SK-N-SH (cell line): ENCODE measurements around the gene AACS. TPM values are rescaled to one million over a fixed set of nuclear protein-coding genes. Genes with fewer than 3 reads are reported as not detected.

Experiments used
- CTCF ChIA-PET: fragments of 300-600, 350-600 bp; formaldehyde crosslinking; extraction: SDS; loops from one replicate; lab custom pipeline; 2021; lab: Yijun Ruan, JAX
- POLR2A ChIA-PET: fragments of 350-600 bp; sonication (Branson Sonifier 250); formaldehyde crosslinking; extraction: SDS; loops from one replicate; lab custom pipeline; 2020; ENCODE audit warnings: antibody characterized with exemption, inconsistent platforms; lab: Yijun Ruan, JAX
- DNase-seq: peaks from one replicate; pipeline ENCODE4 v3.0.0; 2012
- H2AFZ ChIP-seq: fragments of 200-600 bp; sonication (generic); 2 replicates; pipeline ENCODE4 v1.8.1; 2016; ENCODE audit warnings: antibody characterized with exemption, mild to moderate bottlenecking, low read depth
- H3F3A ChIP-seq: fragments of 200-600 bp; sonication (generic); replicated peaks from 2 replicates; pipeline ENCODE3; 2016; ENCODE audit warnings: antibody characterized with exemption, mild to moderate bottlenecking; ENCODE audit not compliant: insufficient read depth
- H3K27ac ChIP-seq, 2 experiments: fragments of 200-500 bp in 1 of 2; fragments of 200-600 bp in 1 of 2; sonication (Bioruptor generic) in 1 of 2; sonication (generic), shearing (Covaris generic) in 1 of 2; 2 replicates each; pipeline versions ENCODE4 v1.5.1 to v1.6.1; 2014 to 2016; ENCODE audit warnings: low read depth in 2 of 2, inconsistent platforms in 1 of 2, low read length in 1 of 2, mild to moderate bottlenecking in 1 of 2, mixed read lengths in 1 of 2
- H3K27me3 ChIP-seq: fragments of 200-600 bp; sonication (generic), shearing (Covaris generic); 2 replicates; pipeline ENCODE4 v1.6.1; 2016; ENCODE audit warnings: mixed run types; ENCODE audit not compliant: insufficient read depth
- H3K36me3 ChIP-seq, 2 experiments: fragments of 200-500 bp in 1 of 2; fragments of 200-600 bp in 1 of 2; sonication (Bioruptor generic) in 1 of 2; sonication (generic) in 1 of 2; replicated peaks in 1 of 2; 2 replicates each; pipeline versions ENCODE3 to v1.5.1; 2014 to 2016; ENCODE audit warnings: low read length in 1 of 2, mild to moderate bottlenecking in 1 of 2; ENCODE audit not compliant: insufficient read depth in 2 of 2, control insufficient read depth in 1 of 2
- H3K4me1 ChIP-seq, 2 experiments: fragments of 200-500 bp in 1 of 2; fragments of 200-600 bp in 1 of 2; sonication (Bioruptor generic) in 1 of 2; sonication (generic), shearing (Covaris generic) in 1 of 2; 2 replicates each; pipeline versions ENCODE4 v1.5.1 to v1.6.1; 2014 to 2016; ENCODE audit warnings: low read depth in 1 of 2, low read length in 1 of 2, mixed run types in 1 of 2; ENCODE audit not compliant: insufficient read depth in 2 of 2, control insufficient read depth in 1 of 2
- H3K4me2 ChIP-seq: fragments of 200-600 bp; sonication (generic), shearing (Covaris generic); 2 replicates; pipeline ENCODE4 v1.6.1; 2017; ENCODE audit warnings: mixed run types
- H3K4me3 ChIP-seq, 2 experiments: fragments of 200-500 bp in 1 of 2; fragments of 200-600 bp in 1 of 2; sonication (Bioruptor generic) in 1 of 2; sonication (generic), shearing (Covaris generic) in 1 of 2; 2 replicates each; pipeline versions ENCODE4 v1.5.1 to v1.8.1; 2014 to 2016; ENCODE audit warnings: low read depth in 2 of 2, inconsistent platforms in 1 of 2, low read length in 1 of 2, mild to moderate bottlenecking in 1 of 2, mixed read lengths in 1 of 2, moderate library complexity in 1 of 2
- H3K79me2 ChIP-seq: fragments of 200-600 bp; sonication (generic); 2 replicates; pipeline ENCODE4 v1.8.1; 2017; ENCODE audit warnings: mild to moderate bottlenecking; ENCODE audit not compliant: insufficient read depth
- H3K9ac ChIP-seq: fragments of 200-600 bp; sonication (generic); 2 replicates; pipeline ENCODE4 v1.6.1; 2017; ENCODE audit warnings: mixed run types
- H3K9me2 ChIP-seq: fragments of 200-600 bp; sonication (generic); 2 replicates; pipeline ENCODE4 v1.6.1; 2017; ENCODE audit warnings: mixed run types
- H3K9me3 ChIP-seq: fragments of 200-600 bp; sonication (generic); 2 replicates; pipeline ENCODE4 v1.6.1; 2017; ENCODE audit warnings: mixed run types, mild to moderate bottlenecking, moderate library complexity
- H4K20me1 ChIP-seq: fragments of 200-600 bp; sonication (generic); 2 replicates; pipeline ENCODE4 v1.6.1; 2017; ENCODE audit warnings: mild to moderate bottlenecking, mixed run types; ENCODE audit not compliant: insufficient read depth
- CHD2 ChIP-seq: fragments of 150-350 bp; IDR thresholded peaks from 2 replicates; pipeline ENCODE4 v1.6.1; 2018; ENCODE audit warnings: low read length; ENCODE audit not compliant: partially characterized antibody
- ELF1 ChIP-seq: IDR thresholded peaks from 2 replicates; pipeline ENCODE4 v1.4.0; 2012
- EP300 ChIP-seq, 2 experiments: IDR thresholded peaks; 2 replicates each; pipeline versions ENCODE4 v1.4.0 to v1.6.1; 2012; ENCODE audit warnings: borderline replicate concordance in 1 of 2, low read depth in 1 of 2, low read length in 1 of 2
- FOSL2 ChIP-seq: IDR thresholded peaks from 2 replicates; pipeline ENCODE4 v1.4.0; 2012; ENCODE audit warnings: low read depth, mild to moderate bottlenecking, moderate library complexity, borderline replicate concordance
- FOXM1 ChIP-seq: IDR thresholded peaks from 2 replicates; pipeline ENCODE4 v1.4.0; 2012; ENCODE audit warnings: low read depth, mild to moderate bottlenecking
- GATA2 ChIP-seq: sonication (generic); formaldehyde crosslinking; IDR thresholded peaks from 2 replicates; pipeline ENCODE4 v1.5.0; 2020; ENCODE audit warnings: mild to moderate bottlenecking, missing genetic modification reagents
- IRF3 ChIP-seq: fragments of 150-350 bp; IDR thresholded peaks from 2 replicates; pipeline ENCODE4 v1.6.1; 2016; ENCODE audit warnings: mild to moderate bottlenecking, low read depth, low read length
- JUND ChIP-seq: IDR thresholded peaks from 2 replicates; pipeline ENCODE4 v1.4.0; 2012
- NFIC ChIP-seq: IDR thresholded peaks from 2 replicates; pipeline ENCODE4 v1.4.0; 2012; ENCODE audit warnings: borderline replicate concordance
- PBX3 ChIP-seq: IDR thresholded peaks from 2 replicates; pipeline ENCODE4; 2012
- POLR2AphosphoS5 ChIP-seq: IDR thresholded peaks from 2 replicates; pipeline ENCODE4 v1.6.1; 2012; ENCODE audit warnings: low read depth, low read length
- RAD21 ChIP-seq: IDR thresholded peaks from 2 replicates; pipeline ENCODE4 v1.6.1; 2012; ENCODE audit warnings: mild to moderate bottlenecking, low read length
- RFX5 ChIP-seq: IDR thresholded peaks from 2 replicates; pipeline ENCODE4 v1.6.1; 2012; ENCODE audit warnings: mild to moderate bottlenecking, improper control_type of control experiment, low read length
- RXRA ChIP-seq: IDR thresholded peaks from 2 replicates; pipeline ENCODE4 v1.4.0; 2012; ENCODE audit warnings: low read depth, mild to moderate bottlenecking, borderline replicate concordance
- SIN3A ChIP-seq: IDR thresholded peaks from 2 replicates; pipeline ENCODE4 v1.6.1; 2012; ENCODE audit warnings: low read depth, mild to moderate bottlenecking, low read length, moderate library complexity, borderline replicate concordance
- TEAD4 ChIP-seq: IDR thresholded peaks from 2 replicates; pipeline ENCODE4 v1.4.0; 2012; ENCODE audit warnings: mild to moderate bottlenecking, borderline replicate concordance; ENCODE audit not compliant: insufficient read depth
- USF2 ChIP-seq: fragments of 150-350 bp; IDR thresholded peaks from 2 replicates; pipeline ENCODE4 v1.6.1; 2017; ENCODE audit warnings: antibody characterized with exemption, low read length, low read depth, borderline replicate concordance
- ZBTB33 ChIP-seq: IDR thresholded peaks from 2 replicates; pipeline ENCODE4 v1.4.0; 2012; ENCODE audit warnings: low read depth, borderline replicate concordance
- WGBS: methylation state at CpG from one replicate; pipeline ENCODE4 v1.1.6; 2017; ENCODE audit warnings: low lambda C conversion rate; 5-methylcytosine and 5-hydroxymethylcytosine counted together
- polyA plus RNA-seq, 3 experiments: library from polyadenylated mRNA; depleted of rRNA; stranded (reverse); fragments of >200 nt; gene quantifications; 2 replicates each; pipeline ENCODE4 v1.2.3, GENCODE V29; 2012

Gene AACS
- polyA plus RNA-seq, 1 of the 3 experiments (the other 2 are of a cell fraction), result 17.3 TPM

- CTCF ChIA-PET, result no interaction called here
- Histone ChIP-seq H3F3A (peaks cover 3% of the 10 kb centered on the region), H4K20me1 (no peaks in the 10 kb centered on the region), H3K36me3 (no peaks in the 10 kb centered on the region)
- WGBS, result 95% methylated on average over 42 of the region's 43 CpGs
- DNase-seq, result no peak
- no peak for TF ChIP-seq SIN3A
- no peak for TF ChIP-seq RXRA
- TF ChIP-seq IRF3, result no peak
- no peak for TF ChIP-seq NFIC
- TF ChIP-seq TEAD4, result no peak
- no peak for TF ChIP-seq GATA2 (CRISPR knock-in tag)
- TF ChIP-seq ZBTB33, result no peak
- TF ChIP-seq EP300 (IDR thresholded peaks at IDR 0.05; ENCODE audit: borderline replicate concordance in 1 of 2, low read depth in 1 of 2, low read length in 1 of 2), result no peak
- TF ChIP-seq JUND, result no peak
- TF ChIP-seq FOXM1, result no peak
- no peak for TF ChIP-seq POLR2AphosphoS5
- TF ChIP-seq FOSL2, result no peak
- TF ChIP-seq, all 33 proteins: peak for 0
- POLR2A ChIA-PET, result no interaction called here
- Histone ChIP-seq H3K4me1 (peaks cover 0 to 2% of the 10 kb centered on the region in 2 experiments; a peak in 1 of 4 replicates), H3K9me2 (no peaks in the 10 kb centered on the region), H2AFZ (no peak overlapping the region), H3K79me2 (no peaks in the 10 kb centered on the region), H3K4me3 (no peak overlapping the region), H3K9ac (no peak overlapping the region), H3K27ac (no peak overlapping the region), H3K9me3 (no peaks in the 10 kb centered on the region), H3K27me3 (no peaks in the 10 kb centered on the region), H3K4me2 (no peak overlapping the region)
These were observed 40.2 kb upstream of the AACS start for GRCh38 chr12:125024949-125025563.

- H3K4me1 ChIP-seq, result peaks cover 0 to 2% of the 10 kb centered on the region in 2 experiments; a peak in 1 of 4 replicates
- H3K27ac ChIP-seq, result no peak overlapping the region
- no peaks in the 10 kb centered on the region for H3K9me2 ChIP-seq
- H3F3A ChIP-seq, result peaks cover 3% of the 10 kb centered on the region
- WGBS, result 95% methylated on average over 9 of the region's 9 CpGs
- no peaks in the 10 kb centered on the region for H4K20me1 ChIP-seq
- H2AFZ ChIP-seq, result no peak overlapping the region
- ChIA-PET POLR2A (interaction anchor here (1.2 kb wide), 1 partner anchor 31 kb away, joined by 3 read pairs; no protein-coding TSS in a partner anchor), CTCF (interaction anchor here (1.8 kb wide), 1 partner anchor 16 kb away, joined by 6 read pairs; no protein-coding TSS in a partner anchor)
- no peaks in the 10 kb centered on the region for H3K27me3 ChIP-seq
- no peak for DNase-seq
- no peak overlapping the region for H3K9ac ChIP-seq
- no peak overlapping the region for H3K4me3 ChIP-seq
- H3K36me3 ChIP-seq, result no peaks in the 10 kb centered on the region
- H3K79me2 ChIP-seq, result no peaks in the 10 kb centered on the region
- H3K9me3 ChIP-seq, result no peaks in the 10 kb centered on the region
- H3K4me2 ChIP-seq, result no peak overlapping the region
- TF ChIP-seq POLR2AphosphoS5 (no peak), SIN3A (no peak), NFIC (no peak), USF2 (no peak), RXRA (no peak), RAD21 (no peak), CHD2 (no peak), ELF1 (no peak), GATA2 (CRISPR knock-in tag) (no peak), PBX3 (no peak), FOSL2 (no peak), RFX5 (no peak)
These were observed 39.5 kb upstream of the AACS start for GRCh38 chr12:125025606-125026235.
